NT2/D1 (cell line): ENCODE results near the gene OR1S1.

ENCODE experiments used
- DNase-seq: peaks from one replicate; pipeline ENCODE4 v3.0.0-alpha.2; 2011; ENCODE audit warnings: low read depth, low spot score
- H3K27me3 ChIP-seq: 2 replicates; pipeline ENCODE4 v1.6.0; 2011; ENCODE audit warnings: mild to moderate bottlenecking; ENCODE audit not compliant: insufficient read length, insufficient read depth
- H3K36me3 ChIP-seq: 2 replicates; pipeline ENCODE4 v1.6.1; 2011; ENCODE audit warnings: mild to moderate bottlenecking, low read length, mixed read lengths; ENCODE audit not compliant: insufficient read depth, insufficient read length
- H3K4me1 ChIP-seq: 2 replicates; pipeline ENCODE4 v1.5.1; 2011; ENCODE audit not compliant: insufficient read depth, insufficient read length
- H3K4me3 ChIP-seq: 2 replicates; pipeline ENCODE4 v1.5.1; 2011; ENCODE audit warnings: low read depth; ENCODE audit not compliant: insufficient read length
- H3K9ac ChIP-seq: 2 replicates; pipeline ENCODE4 v1.6.0; 2011; ENCODE audit warnings: low read depth; ENCODE audit not compliant: insufficient read length
- H3K9me3 ChIP-seq: 2 replicates; pipeline ENCODE4 v1.5.1; 2011; ENCODE audit warnings: mild to moderate bottlenecking, low read length; ENCODE audit not compliant: insufficient read depth
- SUZ12 ChIP-seq: IDR thresholded peaks from 2 replicates; pipeline ENCODE4 v1.6.1; 2011; ENCODE audit not compliant: insufficient read length, insufficient read depth; ENCODE audit errors: extremely low read depth
- YY1 ChIP-seq: IDR thresholded peaks from 2 replicates; pipeline ENCODE4 v1.6.1; 2011; ENCODE audit not compliant: insufficient read length, insufficient read depth
- ZNF274 ChIP-seq: IDR thresholded peaks from 2 replicates; pipeline ENCODE4 v1.6.1; 2011; ENCODE audit warnings: mild to moderate bottlenecking, low read depth, low read length

Gene OR1S1

DNA sequence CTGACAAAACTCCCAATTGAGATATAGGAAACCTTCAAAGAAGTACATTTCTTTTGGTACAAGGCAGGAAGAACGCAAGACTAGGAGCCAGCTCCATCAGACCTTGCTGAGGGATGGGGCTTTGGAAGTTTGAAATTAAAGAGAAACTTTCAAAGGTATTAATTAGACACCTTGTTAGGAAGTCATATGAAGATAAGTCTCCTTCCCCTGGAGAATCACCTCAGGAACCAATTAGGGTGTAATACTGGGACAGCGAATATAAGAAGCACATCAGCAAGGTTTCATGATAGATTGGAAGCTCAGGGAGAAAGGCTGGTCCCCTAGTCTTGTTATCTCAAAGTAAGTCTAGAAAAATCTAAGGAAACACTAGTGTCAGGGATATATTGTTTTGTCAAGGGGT lies 23.8 kb upstream of the OR1S1 start, which contains the start of gene OR9Q2:
OR9Q2 (plus strand) TSS at position 301 of the 400 bp plus-strand sequence. CDS start 1,421 bp downstream, outside the sequence.
- H3K9me3 ChIP-seq, result no peaks in the 10 kb centered on the region
- no peaks in the 10 kb centered on the region for H3K27me3 ChIP-seq
- no peak for DNase-seq
- H3K9ac ChIP-seq, result no peak within 1 kb of the TSS
- no peak within 1 kb of the TSS for H3K4me3 ChIP-seq
- H3K36me3 ChIP-seq, result no peaks in the 10 kb centered on the region
- TF ChIP-seq SUZ12, result no peak
- no peak for TF ChIP-seq ZNF274
- no peak for TF ChIP-seq YY1
- no peaks in the 10 kb centered on the region for H3K4me1 ChIP-seq

DNA sequence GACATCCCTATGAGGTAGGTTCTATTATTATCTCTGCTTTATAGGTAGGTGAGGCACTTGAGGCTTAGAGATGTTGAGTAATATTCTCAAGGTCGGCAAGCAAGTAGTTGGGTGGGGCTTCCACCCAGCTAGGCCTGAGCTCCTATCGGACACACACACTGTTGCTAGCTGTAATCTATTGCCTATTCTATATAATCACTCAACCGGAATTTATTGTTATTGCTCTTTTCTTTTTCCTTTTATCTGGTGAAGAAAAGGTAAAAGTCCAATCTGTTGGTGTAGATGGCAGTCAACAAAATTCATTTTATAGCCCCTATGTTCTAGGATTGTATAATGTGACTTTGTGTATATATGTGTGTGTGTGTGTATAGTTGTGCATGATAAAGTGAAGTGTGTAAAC lies 20.3 kb upstream of the OR1S1 start:
- no peaks in the 10 kb centered on the region for H3K36me3 ChIP-seq
- no peaks in the 10 kb centered on the region for H3K9me3 ChIP-seq
- no peaks in the 10 kb centered on the region for H3K4me1 ChIP-seq
- H3K9ac ChIP-seq, result no peak overlapping the region
- H3K27me3 ChIP-seq, result no peaks in the 10 kb centered on the region
- no peak for TF ChIP-seq YY1
- no peak for TF ChIP-seq SUZ12
- no peak overlapping the region for H3K4me3 ChIP-seq
- no peak for DNase-seq

- Histone ChIP-seq H3K4me3 (no peak overlapping the region), H3K9me3 (no peaks in the 10 kb centered on the region), H3K9ac (no peak overlapping the region), H3K36me3 (no peaks in the 10 kb centered on the region), H3K27me3 (no peaks in the 10 kb centered on the region), H3K4me1 (no peaks in the 10 kb centered on the region)
- TF ChIP-seq YY1 (no peak), ZNF274 (no peak), SUZ12 (no peak)
- DNase-seq, result no peak
These were observed 19.1 kb upstream of the OR1S1 start for GRCh38 chr11:58193391-58193790.

GRCh38 chr11:58195939-58196338 lies 16.6 kb upstream of the OR1S1 start:
- Histone ChIP-seq H3K9ac (no peak overlapping the region), H3K27me3 (no peaks in the 10 kb centered on the region), H3K4me3 (no peak overlapping the region), H3K9me3 (no peaks in the 10 kb centered on the region), H3K4me1 (no peaks in the 10 kb centered on the region), H3K36me3 (no peaks in the 10 kb centered on the region)
- no peak for DNase-seq
- no peak for TF ChIP-seq YY1
- no peak for TF ChIP-seq SUZ12
- TF ChIP-seq ZNF274, result no peak

DNA sequence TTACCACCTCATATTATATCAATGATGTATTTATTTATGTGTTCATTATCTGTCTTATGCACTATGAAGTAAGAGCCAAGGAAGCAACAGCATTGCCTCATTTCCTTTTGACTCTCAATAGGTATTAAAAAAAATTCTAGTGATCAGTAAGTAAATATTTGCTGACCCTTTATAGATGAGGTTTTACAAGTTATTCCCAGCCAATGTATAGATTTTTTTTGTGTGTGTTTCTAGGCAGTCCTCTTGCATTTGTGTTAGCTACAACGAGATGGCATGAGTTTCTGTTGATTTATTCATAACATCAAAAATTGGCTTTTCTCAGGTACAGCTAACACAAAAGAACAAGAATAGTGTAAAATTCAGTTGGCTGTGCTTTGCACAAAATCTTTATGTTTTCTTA lies 13.2 kb upstream of the OR1S1 start:
- TF ChIP-seq SUZ12, result no peak
- TF ChIP-seq YY1, result no peak
- TF ChIP-seq ZNF274, result no peak
- no peak overlapping the region for H3K9ac ChIP-seq
- no peaks in the 10 kb centered on the region for H3K36me3 ChIP-seq
- H3K4me1 ChIP-seq, result no peaks in the 10 kb centered on the region
- no peaks in the 10 kb centered on the region for H3K27me3 ChIP-seq
- H3K4me3 ChIP-seq, result no peak overlapping the region
- no peak for DNase-seq
- H3K9me3 ChIP-seq, result no peaks in the 10 kb centered on the region

GRCh38 chr11:58204042-58204441 lies 8.5 kb upstream of the OR1S1 start, which contains the start of gene OR1S2:
Gene OR1S2 (minus strand): TSS chr11:58204142. CDS start chr11:58204142, 0 bp downstream.
- DNase-seq, result no peak
- no peak within 1 kb of the TSS for H3K9ac ChIP-seq
- no peaks in the 10 kb centered on the region for H3K36me3 ChIP-seq
- H3K4me3 ChIP-seq, result no peak within 1 kb of the TSS
- no peaks in the 10 kb centered on the region for H3K27me3 ChIP-seq
- TF ChIP-seq ZNF274, result no peak
- no peak for TF ChIP-seq YY1
- TF ChIP-seq SUZ12, result no peak
- H3K9me3 ChIP-seq, result no peaks in the 10 kb centered on the region
- H3K4me1 ChIP-seq, result no peaks in the 10 kb centered on the region

- Histone ChIP-seq H3K9me3 (no peaks in the 10 kb centered on the region), H3K9ac (no peak overlapping the region), H3K36me3 (no peaks in the 10 kb centered on the region), H3K27me3 (no peaks in the 10 kb centered on the region), H3K4me3 (no peak overlapping the region), H3K4me1 (no peaks in the 10 kb centered on the region)
- no peak for DNase-seq
- TF ChIP-seq ZNF274 (no peak), SUZ12 (no peak), YY1 (no peak)
These were observed 4.0 kb downstream of the OR1S1 start for GRCh38 chr11:58216476-58216875.

- Histone ChIP-seq H3K9me3 (no peaks in the 10 kb centered on the region), H3K9ac (no peak overlapping the region), H3K27me3 (no peaks in the 10 kb centered on the region), H3K4me1 (no peaks in the 10 kb centered on the region), H3K36me3 (no peaks in the 10 kb centered on the region), H3K4me3 (no peak overlapping the region)
- TF ChIP-seq SUZ12, result no peak
- no peak for TF ChIP-seq YY1
- TF ChIP-seq ZNF274, result no peak
- no peak for DNase-seq
These were observed 10.2 kb downstream of the OR1S1 start for GRCh38 chr11:58222721-58223120.
